AG04450 (cell line): ENCODE data around the gene RPL13. TPM values are rescaled to one million over a fixed set of nuclear protein-coding genes. Genes with fewer than 3 reads are reported as not detected.

Experiments
- CTCF ChIA-PET: fragments of 300-600, 350-600 bp; formaldehyde crosslinking; extraction: SDS; loops from one replicate; lab custom pipeline; 2022; ENCODE audit warnings: antibody characterized with exemption, inconsistent platforms; lab: Charles Lee
- POLR2A ChIA-PET: fragments of 350-600 bp; formaldehyde crosslinking; extraction: SDS; loops from one replicate; lab custom pipeline; 2021; ENCODE audit warnings: antibody characterized with exemption, inconsistent platforms; lab: Yijun Ruan, JAX
- DNase-seq: peaks from one replicate; pipeline ENCODE4 v3.0.0-alpha.2; 2011; ENCODE audit warnings: low read depth, low spot score
- H3K27ac ChIP-seq: one replicate; pipeline ENCODE4 v1.5.1; 2012; ENCODE audit warnings: low read depth, low read length, control low read depth
- H3K27me3 ChIP-seq: one replicate; pipeline ENCODE4 v1.6.0; 2012; ENCODE audit warnings: low read length; ENCODE audit not compliant: control insufficient read depth, insufficient read depth
- H3K4me3 ChIP-seq: 2 replicates; pipeline ENCODE4 v1.5.1; 2011; ENCODE audit warnings: mild to moderate bottlenecking, low read depth, low read length, control low read depth
- H3K9me3 ChIP-seq: 2 replicates; pipeline ENCODE4 v1.5.1; 2012; ENCODE audit warnings: low read length; ENCODE audit not compliant: control insufficient read depth, insufficient read depth
- CTCF ChIP-seq: IDR thresholded peaks from 2 replicates; pipeline ENCODE4 v1.5.1; 2011; ENCODE audit warnings: low read depth, low read length, control low read depth, inconsistent platforms
- polyA plus RNA-seq: library from polyadenylated mRNA; depleted of rRNA; stranded (reverse); fragments of >200 nt; gene quantifications from 2 replicates; pipeline ENCODE4 v1.2.3, GENCODE V29; 2011

Gene RPL13
- polyA plus RNA-seq, 1 experiment: 2,214 TPM

- peaks cover 6% of the 10 kb centered on the region; the same call in 1 of the 2 replicates for H3K9me3 ChIP-seq
- no peak for TF ChIP-seq CTCF
- ChIA-PET POLR2A (interaction anchor here (0.8 to 1.1 kb wide), 3 partner anchors 26 to 58 kb away, joined by 3 to 7 read pairs (median 4); no protein-coding TSS in a partner anchor), CTCF (interaction anchor here (0.8 to 0.9 kb wide), 2 partner anchors 64 to 66 kb away, joined by 3 to 6 read pairs; no protein-coding TSS in a partner anchor)
- no peak for DNase-seq
- no peak within 1 kb of the TSS for H3K27ac ChIP-seq
- H3K4me3 ChIP-seq: peak within 1 kb of the TSS; percentile 53
- no peaks in the 10 kb centered on the region for H3K27me3 ChIP-seq
Observed at GRCh38 chr16:89575247-89576152, 15.0 kb downstream of the RPL13 start, which contains the start of gene CPNE7. Gene CPNE7 (plus strand): TSS chr16:89575758. CDS start chr16:89575898, 140 bp downstream.

- peaks cover 10% of the 10 kb centered on the region for H3K9me3 ChIP-seq
- no peak for DNase-seq
- ChIA-PET POLR2A (interaction anchor here (0.8 to 1.1 kb wide), 3 partner anchors 25 to 57 kb away, joined by 3 to 7 read pairs (median 4); no protein-coding TSS in a partner anchor), CTCF (interaction anchor here (1.1 kb wide), 1 partner anchor 65 kb away, joined by 3 read pairs; no protein-coding TSS in a partner anchor)
- H3K4me3 ChIP-seq: peak overlapping the region; percentile 53
- no peak for TF ChIP-seq CTCF
- H3K27ac ChIP-seq: no peak overlapping the region
- no peaks in the 10 kb centered on the region for H3K27me3 ChIP-seq
Observed at GRCh38 chr16:89576153-89577054, 15.9 kb downstream of the RPL13 start.

GRCh38 chr16:89577055-89577759, 16.7 kb downstream of the RPL13 start:
- TF ChIP-seq CTCF: no peak
- no peak for DNase-seq
- H3K9me3 ChIP-seq: peaks cover 10% of the 10 kb centered on the region
- POLR2A ChIA-PET: no interaction called here
- CTCF ChIA-PET: interaction anchor here (1.1 kb wide), 1 partner anchor 64 kb away, joined by 3 read pairs; no protein-coding TSS in a partner anchor
- no peak overlapping the region for H3K4me3 ChIP-seq
- H3K27ac ChIP-seq: peak overlapping the region; percentile 11
- no peaks in the 10 kb centered on the region for H3K27me3 ChIP-seq

GRCh38 chr16:89579351-89579750, 18.9 kb downstream of the RPL13 start:
- no peak for TF ChIP-seq CTCF
- Histone ChIP-seq H3K4me3 (no peak overlapping the region), H3K9me3 (peaks cover 10% of the 10 kb centered on the region), H3K27ac (no peak overlapping the region), H3K27me3 (no peaks in the 10 kb centered on the region)
- ChIA-PET CTCF (no interaction called here), POLR2A (no interaction called here)
- no peak for DNase-seq
